ENCODE measurements around the gene PDE7B. TPM values are rescaled to one million over a fixed set of nuclear protein-coding genes. Genes with fewer than 3 reads are reported as not detected.

Gene PDE7B
- total RNA-seq, 1 donor from 2014 or later = 13.6 TPM

DNA sequence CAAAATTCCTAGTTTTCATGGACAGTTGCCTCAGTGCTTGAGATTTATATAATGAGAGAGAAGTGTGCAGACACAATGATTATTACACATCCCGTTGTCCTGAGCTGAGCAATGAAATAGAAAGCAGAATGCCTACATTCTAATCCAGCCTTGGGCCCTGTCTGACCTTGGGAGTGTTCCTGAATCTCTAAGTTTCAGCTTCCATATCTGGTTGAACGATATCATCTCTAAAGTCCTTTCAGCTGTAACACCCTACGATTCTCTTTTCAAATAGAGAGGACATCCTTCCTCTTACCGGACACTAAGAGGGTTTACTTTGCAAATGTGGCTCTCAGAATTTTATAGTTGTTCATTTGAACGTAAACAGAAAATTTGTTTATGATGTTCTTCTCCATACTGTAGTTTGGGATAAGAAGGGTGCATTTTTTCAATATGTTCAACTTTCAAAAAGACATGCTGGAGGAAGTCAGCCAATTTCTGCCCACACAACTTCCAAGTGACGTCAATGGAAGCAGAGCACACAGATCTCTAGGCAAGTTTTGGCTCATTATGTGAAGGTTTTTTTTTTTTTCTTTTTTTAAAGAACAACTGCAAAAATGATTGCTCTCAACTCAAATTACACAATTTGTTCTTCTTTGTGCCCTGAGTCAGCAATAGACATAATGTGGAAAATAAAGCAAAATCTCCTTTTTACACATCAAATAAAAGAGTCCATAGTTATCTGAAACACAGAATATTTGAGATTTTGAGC lies 50.4 kb downstream of the PDE7B start:
- Histone ChIP-seq H3K4me1 (ENCODE audit: control insufficient read depth in 3 of 3, insufficient read depth in 3 of 3, low read length in 3 of 3) (peaks cover 4 to 8% (median 4%) of the 10 kb centered on the region in 3 donors), H3K36me3 (ENCODE audit: control insufficient read depth in 3 of 3, insufficient read depth in 3 of 3, low read length in 3 of 3) (no peaks in the 10 kb centered on the region), H3K9ac (ENCODE audit: low read depth in 1 of 3, low read length in 3 of 3) (no peak overlapping the region), H3K9me3 (ENCODE audit: control insufficient read depth in 3 of 3, low read length in 3 of 3) (no peaks in the 10 kb centered on the region), H3K4me3 (ENCODE audit: low read length in 3 of 3) (peak overlapping the region in 1 of 3 donors; percentile 23), H3K27me3 (ENCODE audit: control insufficient read depth in 3 of 3, insufficient read depth in 3 of 3, low read length in 3 of 3) (no peaks in the 10 kb centered on the region), H3K27ac (ENCODE audit: low read depth, low read length) (peak overlapping the region; percentile 28)

DNA sequence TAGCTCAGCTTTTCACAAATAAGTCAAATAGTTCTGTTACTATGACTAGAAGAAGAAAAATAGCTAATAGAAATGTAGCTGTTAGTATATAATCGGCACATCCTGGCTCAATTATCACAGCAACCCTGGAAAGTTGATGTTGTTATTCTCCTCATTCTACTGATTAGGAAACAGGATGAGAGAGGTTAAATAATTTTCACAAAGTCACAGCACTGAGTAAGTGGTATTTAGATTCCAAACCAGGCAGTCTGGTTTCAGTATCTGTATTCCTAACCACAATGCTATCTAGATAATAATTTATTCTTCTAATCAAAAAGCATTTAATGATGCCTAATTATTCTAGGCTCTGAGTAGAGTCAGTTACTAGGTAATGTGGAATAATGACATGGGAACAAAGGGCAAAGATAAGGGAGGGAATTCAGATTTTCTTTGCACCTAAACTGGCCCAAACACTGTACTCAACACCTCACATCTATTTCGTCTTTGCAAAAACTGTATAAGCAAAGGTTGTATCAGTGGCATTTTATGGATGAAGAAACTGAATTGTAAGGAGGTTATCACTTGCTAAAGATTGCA lies 51.3 kb downstream of the PDE7B start:
- Histone ChIP-seq H3K9ac (ENCODE audit: low read depth in 1 of 3, low read length in 3 of 3) (no peak overlapping the region), H3K27ac (ENCODE audit: low read depth, low read length) (no peak overlapping the region), H3K27me3 (ENCODE audit: control insufficient read depth in 3 of 3, insufficient read depth in 3 of 3, low read length in 3 of 3) (no peaks in the 10 kb centered on the region), H3K36me3 (ENCODE audit: control insufficient read depth in 3 of 3, insufficient read depth in 3 of 3, low read length in 3 of 3) (no peaks in the 10 kb centered on the region), H3K4me3 (ENCODE audit: low read length in 3 of 3) (no peak overlapping the region), H3K4me1 (ENCODE audit: control insufficient read depth in 3 of 3, insufficient read depth in 3 of 3, low read length in 3 of 3) (peaks cover 4 to 8% (median 4%) of the 10 kb centered on the region in 3 donors), H3K9me3 (ENCODE audit: control insufficient read depth in 3 of 3, low read length in 3 of 3) (no peaks in the 10 kb centered on the region)

DNA sequence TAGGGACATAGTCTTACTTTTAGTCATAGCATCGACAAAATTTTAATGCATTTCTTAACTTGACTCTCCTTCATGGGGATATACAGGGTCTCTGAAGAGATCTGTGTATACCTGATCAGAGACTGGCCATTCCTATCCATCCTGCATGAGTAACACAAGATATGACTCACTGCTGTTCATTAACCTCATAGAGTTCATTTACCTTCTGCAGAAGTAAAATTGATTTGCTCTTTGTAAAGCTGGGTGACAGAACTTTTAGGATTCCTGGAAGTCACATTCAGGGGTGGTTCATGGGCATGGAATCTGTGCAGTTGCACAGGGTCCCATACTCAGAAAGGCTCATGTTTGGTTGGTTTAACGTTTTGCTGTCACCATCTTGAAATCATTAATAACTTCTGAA lies 53.2 kb downstream of the PDE7B start:
- no peak overlapping the region for H3K9ac ChIP-seq (ENCODE audit: low read depth in 1 of 3, low read length in 3 of 3)
- no peaks in the 10 kb centered on the region for H3K9me3 ChIP-seq (ENCODE audit: control insufficient read depth in 3 of 3, low read length in 3 of 3)
- H3K36me3 ChIP-seq (ENCODE audit: control insufficient read depth in 3 of 3, insufficient read depth in 3 of 3, low read length in 3 of 3) = peaks cover 0 to under 1% (median 0%) of the 10 kb centered on the region in 3 donors
- no peak overlapping the region for H3K4me3 ChIP-seq (ENCODE audit: low read length in 3 of 3)
- no peak overlapping the region for H3K27ac ChIP-seq (ENCODE audit: low read depth, low read length)
- H3K27me3 ChIP-seq (ENCODE audit: control insufficient read depth in 3 of 3, insufficient read depth in 3 of 3, low read length in 3 of 3) = no peaks in the 10 kb centered on the region
- peaks cover 4 to 8% (median 4%) of the 10 kb centered on the region in 3 donors for H3K4me1 ChIP-seq (ENCODE audit: control insufficient read depth in 3 of 3, insufficient read depth in 3 of 3, low read length in 3 of 3)

DNA sequence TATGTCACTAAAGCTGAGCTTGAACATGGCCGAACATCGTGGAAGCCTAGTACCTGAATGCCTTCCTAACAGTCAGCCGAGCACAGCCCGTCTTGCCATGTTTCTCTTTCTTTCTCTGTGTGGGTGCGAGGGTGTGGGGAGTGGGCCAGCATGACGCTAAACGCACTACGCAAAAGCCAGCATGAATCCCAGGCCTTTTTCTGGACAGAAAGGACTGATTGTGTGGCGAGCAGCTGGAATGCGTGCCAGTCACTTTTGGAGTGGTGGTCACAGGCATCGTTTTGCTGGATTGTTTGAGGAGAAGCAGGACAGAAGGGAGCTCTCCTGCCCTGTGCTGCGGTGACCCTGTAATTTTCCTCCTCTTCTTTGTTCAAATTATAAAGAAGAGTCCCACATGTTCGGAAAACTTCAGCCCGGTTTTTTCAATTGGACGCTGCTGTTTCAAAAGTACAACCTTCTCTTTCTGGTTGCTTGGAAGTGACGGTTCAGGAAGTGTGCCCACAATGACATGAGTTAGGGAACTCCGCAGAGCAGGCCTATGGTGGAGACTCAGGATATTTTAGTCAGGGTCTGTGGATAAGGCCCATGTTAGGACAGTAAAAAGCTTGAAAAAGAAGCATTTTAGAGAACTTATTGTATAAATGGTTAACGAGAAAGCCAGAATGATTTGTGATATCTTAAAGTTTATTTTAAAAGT lies 54.3 kb downstream of the PDE7B start:
- Histone ChIP-seq H3K9me3 (ENCODE audit: control insufficient read depth in 3 of 3, low read length in 3 of 3) (no peaks in the 10 kb centered on the region), H3K27me3 (ENCODE audit: control insufficient read depth in 3 of 3, insufficient read depth in 3 of 3, low read length in 3 of 3) (no peaks in the 10 kb centered on the region), H3K36me3 (ENCODE audit: control insufficient read depth in 3 of 3, insufficient read depth in 3 of 3, low read length in 3 of 3) (peaks cover 0 to 2% (median 0%) of the 10 kb centered on the region in 3 donors), H3K4me3 (ENCODE audit: low read length in 3 of 3) (peak overlapping the region in 2 of 3 donors; percentile 53 to 59), H3K27ac (ENCODE audit: low read depth, low read length) (no peak overlapping the region), H3K4me1 (ENCODE audit: control insufficient read depth in 3 of 3, insufficient read depth in 3 of 3, low read length in 3 of 3) (peaks cover 4 to 8% (median 4%) of the 10 kb centered on the region in 3 donors), H3K9ac (ENCODE audit: low read depth in 1 of 3, low read length in 3 of 3) (peak overlapping the region in 2 of 3 donors; percentile 47 to 57)

DNA sequence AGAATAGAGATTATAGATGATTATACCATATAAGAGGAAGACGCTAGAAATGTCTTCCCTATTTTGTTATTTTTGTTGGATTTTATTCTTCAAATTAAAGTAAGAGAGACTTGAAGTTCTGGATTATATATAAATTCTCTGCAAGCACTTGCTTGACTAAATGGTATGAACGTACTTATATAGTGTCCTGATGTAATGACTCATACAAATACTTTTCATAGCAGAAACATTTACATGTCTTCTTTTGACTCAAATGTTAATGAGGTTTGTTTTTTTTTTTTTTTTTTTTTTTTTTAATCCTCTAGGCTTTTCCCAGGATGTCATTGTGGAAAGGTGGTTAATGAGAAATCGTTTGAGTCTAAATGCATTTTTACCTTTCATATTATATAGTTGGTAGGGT lies 55.0 kb downstream of the PDE7B start:
- H3K9ac ChIP-seq (ENCODE audit: low read depth in 1 of 3, low read length in 3 of 3) = no peak overlapping the region
- H3K27ac ChIP-seq (ENCODE audit: low read depth, low read length) = no peak overlapping the region
- H3K27me3 ChIP-seq (ENCODE audit: control insufficient read depth in 3 of 3, insufficient read depth in 3 of 3, low read length in 3 of 3) = no peaks in the 10 kb centered on the region
- H3K4me3 ChIP-seq (ENCODE audit: low read length in 3 of 3) = no peak overlapping the region
- H3K36me3 ChIP-seq (ENCODE audit: control insufficient read depth in 3 of 3, insufficient read depth in 3 of 3, low read length in 3 of 3) = peaks cover 0 to 2% (median 0%) of the 10 kb centered on the region in 3 donors
- no peaks in the 10 kb centered on the region for H3K9me3 ChIP-seq (ENCODE audit: control insufficient read depth in 3 of 3, low read length in 3 of 3)
- H3K4me1 ChIP-seq (ENCODE audit: control insufficient read depth in 3 of 3, insufficient read depth in 3 of 3, low read length in 3 of 3) = peaks cover 1 to 7% (median 4%) of the 10 kb centered on the region in 3 donors

DNA sequence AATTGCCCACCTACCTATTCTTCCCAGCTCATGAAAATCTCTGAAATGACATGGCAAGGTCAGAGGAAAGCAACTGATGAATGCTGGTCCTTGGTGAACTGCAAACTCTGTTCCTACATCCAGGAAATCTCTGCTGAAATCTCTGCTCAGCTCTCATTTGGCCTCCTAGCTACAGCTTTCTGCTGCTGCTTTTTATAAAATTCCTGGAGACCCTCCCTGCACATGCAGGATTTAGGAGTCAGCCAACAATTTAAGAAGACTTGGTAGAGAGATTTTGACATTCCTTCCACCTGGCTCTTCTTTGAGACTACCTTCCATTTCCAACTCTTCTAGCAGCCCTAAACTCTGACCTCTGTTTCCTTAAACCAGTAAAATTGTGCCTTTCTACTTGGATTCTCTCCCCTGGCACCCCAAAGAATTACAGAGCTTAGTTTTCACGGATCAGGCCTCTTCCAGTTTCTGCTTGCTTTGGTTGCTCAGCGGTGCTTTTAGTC lies 55.5 kb downstream of the PDE7B start:
- Histone ChIP-seq H3K27me3 (ENCODE audit: control insufficient read depth in 3 of 3, insufficient read depth in 3 of 3, low read length in 3 of 3) (no peaks in the 10 kb centered on the region), H3K27ac (ENCODE audit: low read depth, low read length) (no peak overlapping the region), H3K36me3 (ENCODE audit: control insufficient read depth in 3 of 3, insufficient read depth in 3 of 3, low read length in 3 of 3) (peaks cover 0 to 2% (median 0%) of the 10 kb centered on the region in 3 donors), H3K9me3 (ENCODE audit: control insufficient read depth in 3 of 3, low read length in 3 of 3) (no peaks in the 10 kb centered on the region), H3K4me1 (ENCODE audit: control insufficient read depth in 3 of 3, insufficient read depth in 3 of 3, low read length in 3 of 3) (peaks cover 0 to 4% (median 3%) of the 10 kb centered on the region in 3 donors), H3K4me3 (ENCODE audit: low read length in 3 of 3) (no peak overlapping the region), H3K9ac (ENCODE audit: low read depth in 1 of 3, low read length in 3 of 3) (no peak overlapping the region)

DNA sequence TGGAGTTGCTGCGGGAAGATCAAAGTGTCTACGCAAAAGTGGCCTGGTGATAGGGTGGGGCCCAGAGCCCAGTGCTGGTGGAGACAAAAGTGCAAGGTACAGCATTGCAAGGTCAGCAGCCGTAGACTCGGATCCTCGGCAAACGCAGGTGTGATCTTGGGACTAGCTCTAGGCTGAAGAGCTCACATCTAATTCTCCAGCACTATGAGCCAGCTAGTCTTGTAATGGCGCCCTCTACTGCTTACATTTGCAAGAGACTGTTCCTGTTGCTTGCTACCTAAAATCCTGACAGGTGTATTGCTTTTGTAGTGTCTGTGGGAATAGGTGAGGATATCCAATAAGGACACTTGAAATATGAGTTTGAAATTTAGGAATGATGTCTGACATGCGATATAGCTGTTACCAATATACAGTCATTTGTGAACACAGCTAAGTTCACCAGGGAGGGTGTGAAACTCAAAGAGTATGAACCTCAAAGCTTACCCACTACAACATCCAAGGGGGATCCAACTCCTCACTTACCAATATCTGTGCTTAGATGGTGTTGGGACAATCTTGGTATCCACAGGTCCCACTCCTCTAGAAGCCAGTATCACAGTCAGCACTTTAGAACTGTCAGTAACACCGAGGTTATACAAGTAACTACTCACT lies 58.4 kb downstream of the PDE7B start:
- H3K4me3 ChIP-seq (ENCODE audit: low read length in 3 of 3) = no peak overlapping the region
- no peak overlapping the region for H3K9ac ChIP-seq (ENCODE audit: low read depth in 1 of 3, low read length in 3 of 3)
- H3K27ac ChIP-seq (ENCODE audit: low read depth, low read length) = no peak overlapping the region
- no peaks in the 10 kb centered on the region for H3K9me3 ChIP-seq (ENCODE audit: control insufficient read depth in 3 of 3, low read length in 3 of 3)
- no peaks in the 10 kb centered on the region for H3K4me1 ChIP-seq (ENCODE audit: control insufficient read depth in 3 of 3, insufficient read depth in 3 of 3, low read length in 3 of 3)
- H3K36me3 ChIP-seq (ENCODE audit: control insufficient read depth in 3 of 3, insufficient read depth in 3 of 3, low read length in 3 of 3) = peaks cover 0 to 2% (median 0%) of the 10 kb centered on the region in 3 donors
- H3K27me3 ChIP-seq (ENCODE audit: control insufficient read depth in 3 of 3, insufficient read depth in 3 of 3, low read length in 3 of 3) = no peaks in the 10 kb centered on the region

DNA sequence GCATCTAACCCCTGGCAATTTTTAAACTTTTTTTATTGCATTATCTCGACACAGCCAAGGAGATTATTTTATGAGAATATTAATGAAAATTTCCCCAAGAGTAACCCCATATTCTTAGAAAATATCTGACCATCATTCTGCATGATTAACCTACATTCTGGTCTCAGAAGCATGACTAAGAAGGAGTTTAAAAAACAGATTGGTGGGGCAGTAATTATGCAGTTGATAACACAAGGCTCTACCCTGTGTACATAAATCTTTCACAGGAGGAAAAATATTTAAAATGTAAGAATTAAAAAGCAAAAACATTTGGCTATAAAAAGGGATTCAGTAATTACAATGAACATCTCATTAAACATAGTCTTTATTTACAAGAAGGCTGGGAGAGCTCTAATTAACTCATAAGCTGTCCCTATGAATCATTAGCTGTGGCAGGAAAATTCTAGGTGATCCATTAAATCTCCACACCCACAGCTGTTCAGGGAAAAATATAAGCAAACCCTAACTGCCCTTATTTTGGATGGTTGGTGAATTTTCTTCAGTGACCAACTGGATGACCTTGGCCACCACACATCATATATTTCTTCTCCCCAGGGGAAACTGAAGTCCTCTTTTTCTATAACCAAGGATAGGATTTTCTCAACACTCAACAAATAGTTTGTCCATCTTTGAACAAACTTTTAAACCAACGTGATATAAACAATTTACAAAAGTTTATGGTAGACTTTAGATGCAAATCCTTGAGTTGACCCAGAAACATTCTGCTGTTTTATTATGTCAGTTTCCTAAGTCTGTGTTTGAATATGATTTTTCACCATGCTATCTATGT lies 59.5 kb downstream of the PDE7B start:
- Histone ChIP-seq H3K9ac (ENCODE audit: low read depth in 1 of 3, low read length in 3 of 3) (no peak overlapping the region), H3K36me3 (ENCODE audit: control insufficient read depth in 3 of 3, insufficient read depth in 3 of 3, low read length in 3 of 3) (peaks cover 0 to 2% (median 0%) of the 10 kb centered on the region in 3 donors), H3K9me3 (ENCODE audit: control insufficient read depth in 3 of 3, low read length in 3 of 3) (no peaks in the 10 kb centered on the region), H3K4me1 (ENCODE audit: control insufficient read depth in 3 of 3, insufficient read depth in 3 of 3, low read length in 3 of 3) (no peaks in the 10 kb centered on the region), H3K27me3 (ENCODE audit: control insufficient read depth in 3 of 3, insufficient read depth in 3 of 3, low read length in 3 of 3) (no peaks in the 10 kb centered on the region), H3K27ac (ENCODE audit: low read depth, low read length) (no peak overlapping the region), H3K4me3 (ENCODE audit: low read length in 3 of 3) (no peak overlapping the region)

DNA sequence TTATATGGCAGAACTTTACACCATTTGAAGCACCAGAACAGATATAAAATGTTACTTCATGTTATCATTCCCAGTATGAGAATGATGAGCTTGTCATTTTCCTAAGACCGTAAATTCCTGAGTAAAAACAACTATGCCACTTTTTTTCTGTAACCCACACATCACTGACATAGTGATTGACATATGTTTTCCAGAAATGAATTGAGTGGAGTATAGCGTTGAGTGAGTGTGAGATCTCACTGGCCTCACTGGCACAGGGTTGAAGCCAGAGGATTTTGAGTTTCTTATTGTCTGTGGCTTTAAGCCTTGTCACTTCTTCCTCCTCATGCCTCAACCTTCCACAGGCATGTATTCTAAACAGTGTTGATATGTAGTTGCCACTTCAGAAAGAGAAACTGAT lies 62.3 kb downstream of the PDE7B start:
- H3K4me1 ChIP-seq (ENCODE audit: control insufficient read depth in 3 of 3, insufficient read depth in 3 of 3, low read length in 3 of 3) = no peaks in the 10 kb centered on the region
- no peak overlapping the region for H3K27ac ChIP-seq (ENCODE audit: low read depth, low read length)
- H3K9ac ChIP-seq (ENCODE audit: low read depth in 1 of 3, low read length in 3 of 3) = no peak overlapping the region
- H3K9me3 ChIP-seq (ENCODE audit: control insufficient read depth in 3 of 3, low read length in 3 of 3) = no peaks in the 10 kb centered on the region
- H3K4me3 ChIP-seq (ENCODE audit: low read length in 3 of 3) = no peak overlapping the region
- peaks cover 0 to 2% (median 0%) of the 10 kb centered on the region in 3 donors for H3K36me3 ChIP-seq (ENCODE audit: control insufficient read depth in 3 of 3, insufficient read depth in 3 of 3, low read length in 3 of 3)
- no peaks in the 10 kb centered on the region for H3K27me3 ChIP-seq (ENCODE audit: control insufficient read depth in 3 of 3, insufficient read depth in 3 of 3, low read length in 3 of 3)
